CD4-positive, alpha-beta T cell treated with Interleukin-21 for 1 hour (primary cell): Measurements from ENCODE around the gene METTL21A.

Experiments used
- DNase-seq: peaks from one replicate; pipeline ENCODE4 v3.0.0-alpha.2; 2020

The METTL21A gene

DNA sequence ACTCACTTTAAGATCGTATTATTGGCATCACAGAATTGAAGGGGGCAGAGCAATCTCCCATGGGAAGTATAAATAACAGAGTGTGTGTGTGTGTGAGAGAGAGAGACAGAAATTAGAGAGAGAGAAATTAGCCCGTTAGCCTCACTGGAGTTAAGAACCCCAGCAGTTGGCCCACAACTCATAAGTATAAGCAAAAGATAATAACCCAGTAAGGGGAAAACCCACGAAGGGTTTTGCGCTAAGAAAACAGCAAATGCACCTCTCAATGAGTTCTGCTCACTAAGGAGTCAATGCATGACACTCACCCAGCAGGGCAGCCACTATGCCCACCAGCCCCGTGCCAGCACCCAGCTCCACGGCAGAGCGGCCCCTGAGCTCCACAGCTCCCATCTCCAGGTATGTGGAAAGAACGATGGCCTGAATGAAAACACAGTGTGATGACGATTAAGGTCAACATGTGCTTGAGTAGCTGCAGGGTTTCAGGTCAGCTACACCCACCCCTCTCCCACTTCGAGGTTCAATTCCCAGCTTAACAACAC is 3.6 kb downstream of the METTL21A start:
- no peak for DNase-seq

DNA sequence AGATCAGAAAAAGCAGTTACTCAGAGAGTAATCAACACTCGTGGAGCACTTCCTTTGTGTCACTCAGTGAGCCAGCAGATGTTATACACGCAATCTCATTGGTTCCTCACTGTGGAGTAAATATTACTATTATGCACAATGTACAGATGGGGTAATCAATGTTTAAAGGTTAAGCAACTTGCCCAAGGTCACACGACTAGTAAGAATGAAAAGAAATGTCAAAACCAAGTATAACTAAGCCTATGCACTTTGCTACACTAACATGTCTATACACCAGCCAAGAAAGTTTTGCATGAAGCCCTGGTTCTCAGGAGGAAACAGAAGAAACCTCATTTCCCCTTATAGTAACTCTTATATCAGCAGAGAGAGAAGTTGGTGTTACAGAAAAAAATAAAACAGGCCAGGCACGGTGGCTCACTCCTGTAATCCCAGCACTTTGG is 5.4 kb downstream of the METTL21A start:
- DNase-seq: peak; percentile 17

DNA sequence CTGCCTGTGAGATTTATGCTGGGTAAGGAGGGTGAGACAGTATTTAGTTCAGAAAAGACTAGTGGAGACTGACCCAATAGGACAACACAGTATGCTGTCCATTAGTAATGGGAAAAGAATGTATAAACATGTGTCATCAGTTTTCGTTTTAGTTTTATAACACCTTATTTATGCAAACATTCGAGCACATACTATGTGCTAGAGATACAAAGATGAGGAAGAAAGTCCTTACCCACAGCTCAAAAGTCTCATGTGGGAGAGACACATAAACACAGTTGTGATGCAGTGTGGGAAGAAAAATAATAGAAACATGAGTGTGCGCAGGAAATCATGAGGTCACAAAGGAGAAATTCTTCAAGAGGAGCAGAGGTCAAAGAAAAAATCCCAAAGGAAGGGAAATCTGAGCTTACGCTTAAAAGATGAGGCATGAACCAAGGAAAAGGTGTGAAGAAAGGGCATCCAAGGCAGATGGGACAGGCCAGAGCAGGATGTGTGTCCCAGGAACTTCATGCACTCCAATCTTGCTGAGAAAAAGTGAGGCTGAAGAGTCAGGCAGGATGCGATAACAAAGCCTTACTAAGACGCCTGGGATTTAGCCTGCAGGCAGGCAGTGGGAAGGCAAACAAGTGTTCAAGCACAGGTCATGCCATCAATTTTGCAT is 8.1 kb downstream of the METTL21A start:
- no peak for DNase-seq

DNA sequence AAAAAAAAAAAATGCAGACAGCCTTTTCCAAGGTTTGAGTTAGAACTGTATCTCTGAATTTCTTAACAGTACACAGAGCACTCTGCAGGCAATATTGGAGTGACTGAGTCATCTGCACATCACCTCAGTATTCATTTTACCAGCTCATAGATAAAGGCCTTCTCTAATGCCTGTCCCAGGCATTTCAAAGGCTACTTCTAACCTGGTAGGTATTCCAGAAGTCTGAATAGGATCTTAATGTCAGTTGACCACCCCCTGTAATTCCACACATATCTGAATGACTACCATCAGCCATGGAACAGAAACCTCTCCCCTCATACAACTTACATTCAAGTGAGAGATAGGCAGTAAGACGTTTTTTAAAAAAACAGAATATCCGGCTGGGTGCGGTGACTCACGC is 9.0 kb downstream of the METTL21A start:
- no peak for DNase-seq

DNA sequence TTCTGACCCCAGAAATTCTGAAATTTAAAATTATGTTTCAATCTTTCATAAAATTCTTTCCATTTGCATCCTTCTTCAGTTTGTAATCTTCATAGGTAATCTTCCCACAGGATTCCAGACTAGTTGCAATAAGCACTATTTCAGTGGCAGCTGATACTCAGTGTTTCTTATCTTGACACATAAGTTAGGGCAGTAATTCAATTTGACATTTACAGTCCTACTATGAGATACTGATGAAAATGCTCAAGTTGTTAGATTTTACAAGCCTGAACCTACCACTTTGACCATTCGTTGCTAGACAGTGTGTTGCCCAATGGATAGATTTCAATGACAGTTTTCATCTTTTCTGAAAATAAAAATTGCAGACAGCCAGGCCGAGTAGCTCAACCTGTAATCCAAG is 10.4 kb downstream of the METTL21A start:
- no peak for DNase-seq

DNA sequence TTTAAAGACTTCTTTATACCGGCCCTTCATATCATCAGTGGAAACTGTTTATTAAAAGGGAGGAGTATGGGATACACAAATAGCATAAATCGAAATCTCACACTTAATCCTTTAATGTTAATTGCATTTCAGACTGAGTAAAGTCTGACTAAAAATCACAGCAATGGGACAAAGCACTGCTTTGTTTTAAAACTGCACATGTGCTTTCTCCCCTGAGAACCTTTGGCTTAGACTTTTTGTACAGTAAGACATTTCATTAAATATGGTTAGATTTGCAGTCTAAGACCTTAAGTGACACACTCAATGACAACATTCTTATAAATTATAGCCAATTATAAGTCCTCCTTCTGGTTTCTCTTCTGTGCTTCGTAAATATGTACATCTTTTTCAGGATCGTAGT is 12.5 kb downstream of the METTL21A start:
- no peak for DNase-seq

DNA sequence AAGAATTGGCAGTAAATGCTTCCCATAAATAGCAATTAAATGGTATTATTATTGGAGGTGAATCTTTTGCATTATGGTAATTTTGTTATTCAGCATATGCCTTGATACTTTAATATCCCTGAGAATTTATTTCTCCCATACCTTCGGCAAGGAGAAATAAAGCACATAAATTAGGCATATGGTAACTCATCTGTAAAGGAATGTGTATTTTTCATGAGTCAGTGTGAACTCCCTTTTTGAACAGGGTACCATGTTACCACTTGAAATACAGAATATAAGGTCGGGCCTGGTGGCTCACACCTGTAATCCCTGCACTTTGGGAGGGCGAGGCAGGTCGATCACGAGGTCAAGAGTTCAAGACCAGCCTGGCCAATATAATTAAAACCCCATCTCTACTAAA is 18.4 kb downstream of the METTL21A start:
- DNase-seq: no peak

DNA sequence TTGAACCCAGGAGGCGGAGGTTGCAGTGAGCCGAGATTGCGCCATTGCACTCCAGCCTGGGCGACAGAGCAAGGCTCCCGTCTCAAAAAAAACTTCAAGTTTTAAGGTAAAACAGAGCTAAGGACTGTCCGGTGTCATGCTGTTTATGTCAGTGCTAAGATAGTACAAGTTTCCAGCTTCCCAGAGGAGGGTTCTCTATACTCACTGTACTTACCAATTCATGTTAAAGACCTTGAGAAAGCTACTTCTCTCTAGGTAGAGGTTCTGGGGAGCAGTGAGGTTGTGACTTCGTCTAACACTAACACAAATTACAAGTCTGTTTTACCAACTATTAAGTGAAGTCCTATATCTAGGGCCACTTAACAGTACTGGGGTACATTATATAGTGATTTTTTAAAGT is 18.8 kb downstream of the METTL21A start:
- DNase-seq: no peak

DNA sequence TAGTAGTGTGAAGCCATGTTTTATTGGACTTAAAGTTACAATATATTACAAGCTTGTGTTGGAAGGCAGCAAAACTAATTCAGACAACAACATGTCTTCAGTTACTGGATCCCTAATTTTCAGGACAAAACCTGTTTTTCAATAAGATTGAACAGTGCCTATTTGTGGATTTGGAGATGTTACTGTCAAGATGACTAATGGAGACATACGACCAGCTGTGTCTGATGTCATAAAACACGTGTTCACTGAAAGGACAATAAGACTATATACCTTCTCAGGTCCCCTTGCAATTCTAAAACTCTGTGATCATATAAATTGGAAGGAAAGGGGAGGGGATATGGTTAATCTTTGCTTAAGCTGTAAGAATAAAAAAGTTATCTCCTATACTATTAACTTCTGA is 21.7 kb downstream of the METTL21A start:
- DNase-seq: no peak

DNA sequence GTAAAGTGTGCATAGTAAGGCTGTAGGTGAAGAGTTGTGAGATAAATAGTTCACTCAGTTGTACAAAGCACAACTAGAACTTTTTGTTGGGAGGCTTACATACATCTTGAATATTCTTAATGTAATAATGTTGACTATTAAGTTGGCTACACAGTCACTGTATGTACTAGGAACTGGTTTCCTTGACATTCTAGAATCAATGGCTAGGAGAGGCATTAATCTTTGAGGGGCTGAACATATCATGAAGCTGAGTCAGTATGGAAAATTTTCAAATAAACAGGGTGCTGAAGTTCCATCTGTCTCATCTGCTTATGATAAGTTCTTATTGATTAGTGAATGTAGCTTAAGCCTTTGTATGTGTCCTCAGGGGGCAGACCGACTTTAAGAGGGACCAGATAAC is 23.4 kb downstream of the METTL21A start:
- no peak for DNase-seq

DNA sequence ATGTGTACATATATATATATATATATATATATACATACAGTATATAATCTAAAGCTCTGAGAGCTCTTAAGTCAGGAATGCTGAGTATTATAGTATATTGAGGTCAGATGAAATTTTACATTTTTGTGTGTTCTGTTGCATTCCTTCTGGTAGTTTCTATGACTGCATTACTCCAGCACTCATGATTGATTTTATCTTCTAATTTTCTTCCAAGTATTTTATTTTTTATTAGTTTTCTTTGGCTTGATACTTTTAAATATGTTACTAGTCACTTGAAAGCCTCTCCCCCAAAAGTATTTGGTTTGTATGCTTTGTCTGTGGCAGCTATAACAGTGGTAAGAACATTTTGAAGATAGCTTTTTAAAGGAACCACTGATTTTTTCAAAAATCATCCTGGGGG is 25.0 kb downstream of the METTL21A start:
- no peak for DNase-seq

DNA sequence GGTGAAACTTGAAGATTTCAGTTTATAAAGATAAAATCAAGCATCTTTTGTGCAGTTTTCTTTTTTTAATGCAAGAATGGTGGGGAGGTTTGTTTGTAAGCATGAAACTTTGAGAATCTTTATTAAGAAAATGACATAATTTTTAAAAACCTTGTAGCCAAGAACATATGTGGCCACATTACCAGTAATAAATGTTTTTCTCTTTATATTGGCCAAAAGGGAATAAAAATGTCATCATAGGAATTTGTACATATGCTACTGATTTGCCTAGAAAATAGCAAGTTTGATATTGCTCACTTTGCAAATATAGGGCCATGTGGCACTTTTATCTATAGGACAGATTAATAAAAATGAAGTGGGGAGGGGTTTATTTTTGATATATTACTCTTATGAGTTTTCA is 25.6 kb downstream of the METTL21A start:
- no peak for DNase-seq

DNA sequence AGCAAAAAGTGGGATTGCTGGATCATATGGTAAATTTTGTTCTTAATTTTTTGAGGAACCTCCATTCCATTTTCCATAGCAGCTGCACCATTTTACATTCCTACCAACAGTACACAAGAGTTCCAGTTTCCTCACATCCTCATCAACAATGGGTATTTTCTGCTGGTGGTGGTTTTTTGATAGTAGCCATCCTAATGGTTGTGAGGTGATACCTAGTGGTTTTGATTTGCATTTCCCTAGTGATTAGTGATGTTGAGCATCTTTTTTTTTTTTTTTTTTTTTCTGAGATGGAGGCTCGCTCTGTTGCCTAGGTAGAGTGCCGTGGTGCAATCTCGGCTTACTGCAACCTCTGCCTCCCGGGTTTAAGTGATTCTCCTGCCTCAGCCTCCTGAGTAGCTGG is 30.5 kb downstream of the METTL21A start:
- no peak for DNase-seq

DNA sequence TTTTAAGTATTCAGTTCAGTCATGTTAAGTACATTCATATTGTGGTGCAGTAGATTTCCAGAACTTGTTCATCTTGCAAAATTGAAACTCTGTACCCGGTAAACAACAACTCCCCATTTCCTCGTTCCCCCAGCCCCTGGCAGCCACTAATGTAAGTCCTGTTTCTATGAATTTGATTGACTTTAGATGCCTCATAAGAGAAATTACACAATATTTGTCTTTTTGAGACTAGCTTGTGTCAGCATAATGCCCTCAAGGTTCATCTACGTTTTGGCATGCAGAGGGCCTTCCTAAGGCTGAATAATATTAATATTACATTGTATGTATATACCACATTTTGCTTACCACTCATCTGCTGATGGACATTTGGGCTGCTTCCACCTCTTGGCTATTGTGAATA is 30.9 kb downstream of the METTL21A start:
- DNase-seq: no peak

DNA sequence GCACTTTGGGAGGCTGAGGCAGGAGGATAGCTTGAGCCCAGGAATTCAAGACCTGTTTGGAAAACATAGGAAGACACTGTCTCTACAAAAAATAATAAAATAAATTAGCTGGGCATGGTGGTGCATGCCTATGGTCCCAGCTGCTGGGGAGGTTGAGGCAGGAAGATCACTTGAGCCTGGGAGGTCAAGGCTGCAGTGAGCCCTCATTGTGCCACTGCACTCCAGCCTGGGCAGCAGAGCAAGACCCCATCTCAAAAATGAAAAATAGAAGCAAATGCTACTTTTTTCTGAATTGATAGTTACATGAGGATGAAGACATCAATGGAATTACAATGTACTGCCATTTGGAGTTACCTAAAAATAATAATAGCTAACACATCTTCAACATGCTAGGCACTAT is 31.9 kb downstream of the METTL21A start:
- DNase-seq: no peak

DNA sequence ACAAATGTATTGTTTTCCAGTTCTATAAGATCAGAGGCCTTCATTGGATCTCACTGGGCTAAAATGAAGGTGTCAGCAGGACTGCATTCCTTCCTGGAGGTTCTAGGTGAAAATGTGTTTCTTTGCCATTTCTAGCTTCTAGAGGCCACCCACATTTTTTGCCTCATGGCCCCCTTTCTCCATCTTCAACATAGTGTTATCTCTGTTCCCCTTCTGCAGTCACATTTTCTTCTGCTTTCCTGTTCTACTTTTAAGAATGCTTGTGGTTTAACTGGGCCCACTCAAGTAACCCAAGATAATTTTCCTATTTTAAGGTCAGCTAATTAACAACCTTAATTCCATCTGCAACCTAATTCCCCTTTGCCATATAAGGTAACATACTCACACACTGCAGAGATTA is 36.1 kb downstream of the METTL21A start:
- no peak for DNase-seq

DNA sequence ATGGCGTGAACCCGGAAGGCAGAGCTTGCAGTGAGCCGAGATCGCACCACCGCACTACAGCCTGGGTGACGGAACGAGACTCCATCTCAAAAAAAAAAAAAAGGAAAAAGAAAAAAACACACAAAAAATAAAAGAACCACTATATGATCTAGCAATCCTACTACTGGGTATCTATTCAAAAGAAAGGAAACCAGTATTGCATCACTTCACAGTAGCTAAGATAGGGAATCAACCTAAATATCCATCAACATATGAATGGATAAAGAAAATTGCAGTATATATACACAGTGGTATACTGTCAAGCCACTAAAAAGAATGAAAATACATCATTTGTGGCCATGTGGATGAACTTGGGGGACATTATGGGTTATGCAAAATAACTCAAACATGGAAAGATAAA is 37.9 kb downstream of the METTL21A start:
- no peak for DNase-seq

DNA sequence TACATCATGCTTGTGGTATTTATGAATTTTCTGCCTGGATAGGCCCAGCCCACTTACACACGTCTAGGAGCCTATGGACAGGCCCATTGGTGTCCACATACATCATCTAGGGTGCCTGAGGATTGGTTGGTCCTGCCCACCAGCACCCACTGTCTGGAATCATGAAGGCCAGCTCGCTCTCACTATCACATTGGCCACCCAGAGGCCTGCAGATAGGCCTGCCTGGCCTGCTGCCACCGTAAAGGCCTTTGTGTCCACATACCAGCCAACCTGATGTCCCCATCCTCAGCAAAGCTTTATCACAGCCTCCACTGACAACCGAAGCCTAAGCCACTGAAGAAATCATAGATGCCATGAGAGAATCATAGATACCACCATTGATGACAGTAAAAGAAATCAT is 40.2 kb downstream of the METTL21A start:
- DNase-seq: no peak

DNA sequence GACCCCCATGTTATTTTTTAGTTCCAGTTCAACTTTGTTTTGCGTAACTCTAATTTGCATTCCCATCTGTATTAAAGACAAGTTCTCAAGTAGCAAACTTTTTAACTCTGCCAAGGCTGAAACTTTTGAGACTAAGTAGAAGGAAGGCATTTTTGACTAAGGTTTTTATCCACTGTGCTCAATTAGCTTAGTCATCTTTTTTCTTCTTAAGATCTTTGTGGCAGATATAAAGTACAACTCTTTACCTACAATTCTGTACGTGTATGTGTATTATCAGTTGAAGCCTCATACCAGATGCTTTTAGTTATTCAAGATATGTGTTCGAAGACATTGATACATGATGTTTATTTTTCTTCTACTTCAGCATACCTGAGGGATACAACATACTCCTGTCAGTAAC is 53.8 kb downstream of the METTL21A start:
- no peak for DNase-seq

DNA sequence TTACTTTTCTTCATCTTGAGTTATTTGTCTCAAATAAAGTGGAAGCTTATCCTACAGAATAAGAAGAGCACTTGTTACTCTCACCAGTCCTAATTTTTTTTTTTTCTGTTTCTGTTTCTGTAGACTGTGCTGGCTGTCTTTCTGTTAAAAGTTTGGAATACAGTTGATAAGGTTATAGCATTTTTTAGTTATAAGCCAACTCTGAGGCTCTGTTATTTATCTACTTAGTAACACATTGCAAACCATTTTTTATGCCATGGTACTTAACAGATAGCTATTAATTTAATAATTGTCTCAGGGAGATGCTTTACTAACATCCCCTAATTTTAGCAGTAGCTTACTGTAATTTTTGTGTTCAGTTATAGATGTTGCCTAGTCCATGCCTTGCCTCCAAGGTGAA is 57.5 kb downstream of the METTL21A start:
- DNase-seq: no peak

DNA sequence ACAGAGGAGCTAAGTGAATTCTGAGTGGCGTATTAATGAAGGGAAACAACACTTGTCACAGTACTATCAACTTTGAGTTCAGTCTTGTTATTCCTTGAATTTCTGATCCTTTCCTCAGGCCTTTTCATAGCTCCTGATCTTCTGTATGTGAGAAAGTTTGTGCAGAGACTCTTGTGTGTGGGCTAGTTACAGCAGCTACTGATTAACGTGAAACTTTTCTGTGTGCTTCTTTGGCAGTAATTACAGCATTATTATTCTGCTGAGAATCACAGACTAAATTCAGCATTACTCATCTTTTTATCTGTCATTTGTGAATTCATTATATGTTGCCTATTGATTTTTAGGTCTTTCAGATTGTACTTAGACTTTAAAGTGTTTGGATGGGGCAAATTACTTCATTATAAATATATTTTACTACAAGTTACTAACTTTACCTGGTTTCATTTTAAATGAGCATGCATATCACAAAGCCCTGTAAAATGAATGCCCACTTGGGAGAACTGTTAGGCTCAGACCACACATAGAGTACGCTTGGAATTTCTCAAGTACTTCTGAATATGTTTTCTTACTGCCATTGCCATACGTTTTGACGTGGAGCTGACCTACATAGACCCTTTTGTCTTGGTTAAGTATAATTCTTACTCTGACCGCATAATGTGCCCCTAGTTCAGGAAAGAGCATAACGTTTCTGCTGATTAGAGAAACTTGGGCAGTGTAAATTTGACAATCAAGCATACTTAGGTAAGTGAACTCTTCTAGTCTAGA is 59.3 kb downstream of the METTL21A start:
- no peak for DNase-seq
